ENCODE data around the gene PDGFRB.

Gene PDGFRB

DNA sequence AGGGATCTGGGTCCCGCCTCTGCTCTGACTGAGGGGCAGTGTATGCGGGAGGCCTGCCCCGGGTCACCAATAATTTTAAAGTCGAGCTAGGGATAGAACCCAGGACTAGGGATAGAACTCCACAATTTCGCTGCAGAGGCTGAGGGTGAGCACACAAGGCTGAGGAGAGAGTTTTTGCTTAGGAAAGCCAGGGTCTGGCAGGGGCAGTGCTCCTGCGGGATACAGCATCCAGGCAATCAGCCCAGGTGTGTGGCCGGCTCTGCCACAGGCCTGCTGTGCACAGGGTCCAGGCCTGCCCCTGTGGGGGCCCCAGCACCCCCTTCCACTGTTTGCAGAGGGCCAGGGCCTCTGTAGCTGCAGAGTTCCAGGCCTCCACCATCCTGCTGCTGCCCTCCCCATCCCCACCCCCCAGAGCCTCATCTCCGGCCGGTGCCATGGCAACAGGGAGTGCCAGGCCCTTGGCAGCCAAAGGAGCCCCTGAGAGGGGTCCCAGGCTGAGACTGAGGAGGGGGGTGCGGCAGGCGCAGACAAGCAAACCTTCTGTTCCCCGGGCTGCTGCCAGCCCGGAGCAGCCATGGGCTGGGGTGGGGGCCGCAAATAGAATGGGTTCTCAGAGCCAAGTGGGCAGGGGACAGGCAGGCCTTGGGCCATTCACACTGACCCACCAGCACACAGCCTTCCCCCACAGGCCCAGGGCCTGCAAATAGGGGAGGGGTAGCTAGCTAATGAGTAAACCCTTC is 8.6 kb downstream of the PDGFRB start:
- DNase-seq (ENCODE audit: low read depth in 2 of 3, low spot score in 1 of 3): no peak

DNA sequence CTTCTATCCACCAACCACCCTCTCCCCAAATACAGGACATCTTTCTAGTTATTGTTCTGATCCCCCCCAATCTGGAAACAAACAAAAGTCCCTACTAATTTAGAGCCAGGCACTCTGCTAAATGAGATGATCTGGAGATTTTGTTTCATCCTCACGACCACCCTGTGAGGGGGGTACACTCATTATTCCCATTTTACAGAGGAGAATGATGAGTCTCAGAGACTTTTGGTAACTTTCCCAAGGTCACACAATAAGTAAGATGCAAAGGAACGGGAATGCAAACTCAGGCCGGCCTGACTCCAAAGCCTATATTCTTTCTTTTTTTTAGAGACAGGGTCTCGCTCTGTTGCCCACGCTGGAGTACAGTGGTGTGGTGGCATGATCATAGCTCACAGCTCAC is 9.4 kb downstream of the PDGFRB start:
- no peak for DNase-seq (ENCODE audit: low read depth in 2 of 3, low spot score in 1 of 3)

DNA sequence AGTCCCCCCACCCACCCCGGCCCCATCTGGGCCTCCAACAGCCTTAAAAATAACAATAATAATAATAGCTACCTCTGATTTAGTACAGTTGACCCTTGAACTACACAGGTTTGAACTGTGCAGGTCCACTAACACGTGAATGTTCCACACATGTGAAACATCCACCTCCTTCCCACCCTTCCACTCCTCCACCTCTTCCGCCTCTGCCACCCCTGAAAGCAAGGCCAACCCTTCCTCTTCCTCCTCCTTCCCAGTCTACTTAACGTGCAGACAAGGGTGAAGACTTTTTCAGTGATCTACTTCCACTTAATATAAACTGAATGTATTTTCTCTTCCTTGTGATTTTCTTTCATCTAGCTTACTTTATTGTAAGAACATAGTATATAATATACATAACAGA is 10.8 kb downstream of the PDGFRB start:
- no peak for DNase-seq (ENCODE audit: low read depth in 2 of 3, low spot score in 1 of 3)

DNA sequence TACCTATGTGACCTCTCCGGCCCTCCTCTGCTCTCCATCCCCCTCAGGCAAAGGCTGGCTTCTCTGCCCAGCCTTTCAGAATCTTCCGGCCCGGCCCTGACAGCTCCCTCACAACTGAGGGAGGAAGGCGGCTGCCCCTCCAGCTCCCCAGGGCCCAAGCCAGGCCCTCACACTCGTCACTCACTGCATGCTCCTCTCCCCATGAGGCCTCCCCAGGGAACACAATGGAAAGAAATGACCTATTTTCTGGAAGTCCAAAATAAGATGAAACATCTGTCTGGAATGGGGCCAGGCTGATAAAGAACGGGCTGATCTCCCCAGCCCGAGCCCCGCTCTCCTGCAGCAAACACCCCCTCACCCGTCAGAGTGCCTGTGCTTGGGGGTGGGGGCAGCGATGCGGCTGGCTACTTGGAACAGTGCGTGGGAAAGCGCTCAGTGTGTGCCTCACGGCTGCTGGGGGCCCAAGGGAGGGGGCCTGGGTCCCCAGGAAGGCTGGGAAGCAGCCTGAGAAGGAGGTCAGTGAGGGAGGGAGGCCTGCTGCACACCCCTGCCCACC is 11.3 kb downstream of the PDGFRB start:
- no peak for DNase-seq (ENCODE audit: low read depth in 2 of 3, low spot score in 1 of 3)

DNA sequence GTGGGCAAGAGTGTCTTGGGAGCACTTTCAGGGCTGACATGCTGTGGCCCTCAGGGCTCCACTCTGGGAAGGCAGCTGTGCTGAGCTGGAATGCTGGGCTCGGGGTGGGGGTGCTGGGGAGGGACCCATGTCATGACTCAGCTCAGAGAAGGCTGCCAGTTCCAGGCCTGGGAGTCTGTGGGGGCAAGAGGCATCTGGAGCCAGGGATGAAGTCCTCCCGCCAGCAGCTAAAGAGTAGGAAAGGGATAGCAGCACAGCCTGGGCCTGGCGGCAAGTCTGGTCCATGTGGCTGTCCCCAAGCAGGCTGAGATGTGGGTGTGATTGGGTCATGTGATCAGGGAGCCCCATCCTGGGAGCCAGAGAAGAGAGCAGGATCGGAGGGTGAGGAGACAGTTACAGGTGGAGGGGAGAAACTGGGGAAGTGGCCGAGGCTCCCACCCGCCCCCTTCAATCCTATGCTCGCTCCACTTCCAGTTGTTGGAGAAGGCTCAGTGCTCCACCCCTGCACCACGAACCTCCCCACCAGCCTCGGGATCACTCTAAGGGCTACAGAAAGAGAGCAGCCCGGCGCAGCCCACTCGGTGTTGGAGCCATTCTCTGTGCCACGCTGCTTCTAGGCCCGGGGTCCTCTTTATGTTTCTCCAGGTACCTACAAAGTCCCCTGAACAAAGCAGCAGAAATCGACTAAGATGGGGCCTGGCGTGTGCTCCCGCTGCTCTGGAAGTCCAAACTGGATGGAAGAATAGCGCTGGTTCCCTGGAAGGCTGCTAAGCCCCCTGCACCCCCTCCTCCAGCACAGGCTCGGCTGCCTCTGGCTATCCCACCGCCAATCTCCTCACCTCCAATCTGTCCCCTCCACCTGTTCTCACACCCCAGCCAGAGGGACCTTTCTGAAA is 12.0 kb downstream of the PDGFRB start:
- DNase-seq (ENCODE audit: low read depth in 2 of 3, low spot score in 1 of 3): no peak

DNA sequence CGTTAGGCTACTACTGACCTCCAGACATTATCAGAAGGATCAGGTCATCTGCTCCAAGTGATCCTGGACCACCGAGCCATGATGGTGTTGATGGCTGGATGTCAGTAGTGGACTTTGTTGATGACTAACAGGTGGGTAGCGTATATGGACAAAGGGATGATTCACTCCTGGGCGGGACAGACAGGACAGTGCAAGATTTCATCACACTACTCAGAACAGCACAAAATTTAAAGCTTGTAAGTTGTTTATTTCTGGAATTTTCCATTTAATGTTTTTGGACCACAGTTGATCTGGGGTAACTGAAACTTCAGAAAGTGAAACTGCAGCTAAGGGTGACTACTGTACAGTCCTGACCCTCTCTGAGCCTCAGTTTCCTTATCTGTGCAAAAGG is 12.7 kb downstream of the PDGFRB start:
- DNase-seq (ENCODE audit: low read depth in 2 of 3, low spot score in 1 of 3): no peak

DNA sequence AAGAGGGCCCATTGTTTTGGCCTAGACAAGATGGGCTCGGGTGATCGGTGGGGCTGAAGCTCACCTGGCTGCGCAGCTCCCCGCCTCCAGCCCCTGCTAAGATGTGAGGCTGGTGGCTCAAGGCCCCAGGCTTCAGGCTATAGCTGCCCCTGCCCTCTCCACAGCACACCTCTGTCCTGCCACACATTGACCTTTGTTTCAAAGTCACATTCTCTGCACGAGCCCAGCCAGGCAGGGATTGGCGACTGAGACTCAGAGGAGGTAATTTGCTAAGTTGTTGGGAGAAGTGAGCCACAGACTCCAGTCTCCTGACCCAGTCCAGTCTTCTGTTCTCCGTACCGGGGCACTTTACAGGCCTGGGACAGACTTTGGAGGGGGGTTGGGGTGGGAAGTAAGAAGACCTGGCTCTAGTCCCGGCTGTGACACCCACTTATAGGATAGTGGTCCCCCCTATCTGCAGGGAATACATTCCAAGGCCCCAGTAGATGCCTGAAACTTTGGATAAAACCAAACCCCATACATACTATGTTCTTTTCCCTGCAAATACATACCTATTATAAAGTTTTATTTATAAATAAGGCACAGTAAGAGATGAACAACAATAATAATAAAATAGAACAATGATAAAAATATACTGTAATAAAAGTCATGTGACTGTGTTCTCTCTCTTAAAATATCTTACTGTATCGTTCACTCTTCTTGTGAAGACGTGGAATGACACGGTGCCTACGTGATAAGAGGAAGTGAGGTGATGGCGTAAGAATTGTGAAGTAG is 13.3 kb downstream of the PDGFRB start:
- no peak for DNase-seq (ENCODE audit: low read depth in 2 of 3, low spot score in 1 of 3)

DNA sequence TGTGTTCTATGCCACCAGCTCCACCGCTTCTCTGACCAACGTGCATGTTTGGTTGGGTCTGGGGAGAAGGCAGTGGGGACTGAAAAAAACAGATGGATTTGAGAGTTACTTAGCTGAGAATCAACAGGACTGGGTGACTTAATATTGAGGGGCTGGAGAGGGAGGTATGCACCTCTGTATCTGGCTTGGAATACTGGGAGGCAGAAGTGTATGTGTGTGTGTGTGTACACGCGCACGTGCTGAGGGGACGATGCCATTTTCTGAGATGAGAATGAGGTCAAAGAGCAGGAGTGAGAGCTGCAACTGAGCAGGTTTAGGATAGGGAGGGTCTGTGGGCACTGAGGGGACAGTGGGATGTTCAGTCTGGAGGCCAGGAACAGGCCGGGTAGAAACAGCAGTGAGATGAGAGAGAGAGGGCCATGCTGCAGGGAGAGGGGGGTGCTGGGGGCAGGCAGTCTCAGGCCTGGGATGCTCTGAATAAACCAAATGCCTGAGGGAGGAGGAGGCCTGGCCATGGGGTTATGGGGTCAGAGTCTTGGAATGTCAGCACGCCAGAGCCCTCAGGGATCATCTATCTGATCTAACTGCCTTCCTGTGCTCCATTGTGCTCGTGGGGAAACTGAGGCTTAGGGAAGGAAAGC is 14.0 kb downstream of the PDGFRB start:
- no peak for DNase-seq (ENCODE audit: low read depth in 2 of 3, low spot score in 1 of 3)

DNA sequence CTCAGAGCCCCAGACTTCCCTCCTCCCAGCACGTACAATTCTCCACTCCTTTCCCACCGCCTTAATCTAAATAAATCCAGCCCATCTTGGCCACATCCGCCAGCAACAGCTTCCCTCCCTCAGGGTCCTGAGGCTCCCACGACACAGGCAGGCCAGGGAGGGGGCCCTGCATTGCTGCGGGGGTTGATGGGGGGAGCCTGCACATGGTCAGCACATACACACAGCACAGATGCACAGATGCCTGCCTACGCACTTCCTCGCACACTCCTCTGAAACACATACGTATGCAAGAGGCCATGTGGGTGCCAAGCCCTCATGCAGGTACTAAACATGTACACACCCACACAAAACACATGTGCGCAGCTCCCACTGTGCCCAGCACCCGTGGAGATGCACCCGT is 14.8 kb downstream of the PDGFRB start:
- no peak for DNase-seq (ENCODE audit: low read depth in 2 of 3, low spot score in 1 of 3)

DNA sequence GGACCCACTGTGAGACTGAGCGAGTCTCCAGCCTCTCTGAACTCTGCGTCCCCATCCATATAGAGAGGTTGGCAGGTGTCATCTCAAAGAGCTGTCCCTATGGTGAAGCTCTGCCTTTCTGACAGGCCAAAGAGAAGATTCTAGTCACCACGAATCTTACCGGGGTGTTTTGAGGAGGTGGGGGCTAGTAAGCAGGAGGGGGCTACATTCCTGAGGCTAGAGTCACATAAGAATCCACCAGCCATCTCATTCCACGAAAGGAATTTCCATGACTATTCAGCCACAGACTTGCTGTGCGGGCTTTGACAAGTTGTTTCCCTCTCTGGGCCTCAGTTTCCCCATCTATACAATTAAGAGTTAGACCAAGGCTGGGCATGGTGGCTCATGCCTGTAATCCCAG is 16.3 kb downstream of the PDGFRB start:
- no peak for DNase-seq (ENCODE audit: low read depth in 2 of 3, low spot score in 1 of 3)

DNA sequence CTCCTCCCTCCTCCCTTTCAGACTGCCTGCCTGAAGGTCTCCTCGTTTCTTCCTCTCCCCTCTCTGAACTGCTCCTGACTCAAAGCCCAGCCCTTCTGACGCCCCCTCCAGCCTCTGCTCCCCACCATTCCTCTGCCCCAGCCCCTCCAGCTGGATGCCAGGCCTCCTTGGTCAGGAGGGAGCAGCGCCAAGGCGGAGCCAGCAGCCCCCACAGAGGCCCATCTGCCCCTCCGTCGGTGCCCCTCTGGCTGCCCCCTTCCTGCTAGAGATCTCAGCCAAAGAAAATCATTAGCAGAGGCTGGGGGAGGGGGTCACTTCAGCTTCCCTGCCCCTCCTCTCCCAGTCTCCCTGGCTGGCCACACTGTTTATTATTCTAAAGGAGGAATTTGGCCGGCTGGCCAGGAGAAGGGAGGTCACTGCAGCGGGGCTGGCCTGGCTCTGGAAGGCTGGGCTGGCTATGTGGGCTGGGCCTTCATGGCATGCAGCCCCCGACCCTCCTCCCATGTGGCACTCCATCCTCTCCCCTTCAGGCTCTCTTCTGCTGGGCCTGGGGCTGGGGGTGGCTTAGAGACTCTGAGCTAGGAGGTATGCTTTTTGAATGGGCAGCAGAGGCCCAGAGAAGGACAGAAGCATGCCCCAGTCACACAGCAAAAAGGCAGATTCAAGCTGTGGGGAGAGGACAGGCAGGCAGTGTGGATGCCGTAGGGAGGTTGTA is 16.9 kb downstream of the PDGFRB start:
- no peak for DNase-seq (ENCODE audit: low read depth in 2 of 3, low spot score in 1 of 3)

DNA sequence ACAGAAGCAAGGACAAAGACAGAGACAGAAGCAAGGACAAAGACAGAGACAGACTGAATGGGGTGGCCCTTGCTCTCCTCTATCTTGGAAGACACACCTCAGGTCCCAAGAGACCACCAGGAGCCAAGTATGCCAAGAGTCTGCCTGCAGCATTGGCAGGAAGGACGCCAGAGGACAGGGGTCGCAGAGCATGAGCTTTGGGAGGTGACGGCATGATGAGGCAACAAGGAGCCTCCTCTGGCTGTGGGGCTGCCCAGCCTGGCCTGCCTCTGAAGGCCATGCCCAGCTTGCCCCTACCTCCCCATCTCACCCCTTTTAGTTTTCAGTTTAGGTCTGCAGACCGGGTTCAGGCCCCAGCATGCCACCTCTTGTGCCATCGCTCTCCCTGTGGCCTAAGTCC is 17.6 kb downstream of the PDGFRB start:
- no peak for DNase-seq (ENCODE audit: low read depth in 2 of 3, low spot score in 1 of 3)

DNA sequence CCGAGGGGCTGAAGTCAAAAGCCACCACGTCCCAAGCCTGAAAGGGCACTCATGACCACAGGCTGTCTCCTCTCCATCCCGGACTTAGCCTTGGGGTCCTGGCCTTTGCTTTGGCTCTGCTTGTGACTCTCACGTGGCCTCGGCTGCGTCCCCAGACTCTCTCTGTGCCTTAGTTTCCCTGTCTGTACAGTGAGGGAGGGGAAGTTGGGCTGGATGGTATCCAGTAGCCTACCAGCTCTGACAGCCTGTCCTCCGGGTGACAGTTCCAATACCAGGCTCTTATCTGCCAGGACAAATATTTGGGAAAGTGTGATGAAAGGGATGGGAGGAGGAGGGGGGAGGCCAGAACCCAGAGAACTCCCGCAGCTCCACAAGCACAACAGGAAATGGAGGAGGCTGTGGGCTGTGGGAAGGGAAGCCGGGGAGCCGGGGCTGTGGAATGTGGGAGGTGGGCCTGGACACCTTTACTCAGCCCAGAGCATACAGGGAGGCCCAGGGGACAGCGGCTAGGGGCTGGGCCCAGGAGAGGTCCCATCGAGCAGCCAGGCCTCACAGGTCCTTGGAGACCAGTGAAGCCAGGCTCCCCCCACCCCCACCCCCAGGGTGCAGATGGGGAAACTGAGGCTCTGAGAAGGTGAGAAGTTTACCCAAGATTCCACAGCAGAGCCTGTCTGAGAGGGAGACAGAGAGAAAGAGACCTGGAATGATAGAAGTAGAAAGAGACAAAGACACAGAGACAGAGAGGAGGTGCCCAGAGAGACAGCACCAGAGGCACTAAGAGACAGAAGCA is 18.3 kb downstream of the PDGFRB start:
- no peak for DNase-seq (ENCODE audit: low read depth in 2 of 3, low spot score in 1 of 3)

DNA sequence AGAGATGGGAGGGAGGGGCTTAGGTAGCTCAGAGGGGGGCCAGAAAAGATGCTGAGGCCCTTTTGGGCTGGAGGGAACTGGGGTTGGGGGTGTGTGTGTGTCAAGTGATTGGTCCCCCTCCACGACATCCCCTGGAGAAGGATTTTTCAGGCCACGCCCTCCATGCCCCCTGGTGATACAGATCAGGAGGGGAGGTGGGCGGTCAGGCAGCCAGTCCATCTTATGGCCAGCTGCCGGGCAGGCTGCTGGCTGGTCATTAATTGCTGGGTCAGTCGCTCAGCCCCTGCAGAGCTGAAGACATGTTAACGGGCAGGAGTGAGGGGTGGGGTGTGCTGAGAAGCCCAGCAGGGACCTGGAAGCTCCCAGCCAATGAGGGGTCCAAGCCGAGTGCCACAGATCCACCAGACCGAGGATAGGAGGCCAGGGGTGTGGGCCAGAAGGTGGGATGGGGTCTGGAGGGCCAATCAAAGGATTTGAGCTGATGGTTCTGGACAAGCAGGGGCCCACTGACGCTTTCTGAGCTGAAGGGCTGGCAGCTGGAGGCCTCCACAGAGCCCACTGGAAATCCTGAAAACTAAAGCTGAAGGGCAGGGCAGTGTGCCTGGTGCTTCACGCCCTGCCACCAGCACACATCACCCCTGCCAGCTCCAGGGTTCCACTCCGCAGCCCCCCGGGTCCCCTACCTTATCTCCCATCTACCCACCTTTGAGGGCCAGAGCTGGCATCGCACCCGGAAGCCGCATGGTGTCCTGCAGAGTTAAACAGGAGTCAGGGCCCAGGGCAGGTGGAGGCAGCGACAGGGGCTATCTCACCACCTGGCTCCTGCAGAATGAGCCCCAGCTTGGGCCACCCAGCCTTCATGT is 19.1 kb downstream of the PDGFRB start:
- no peak for DNase-seq (ENCODE audit: low read depth in 2 of 3, low spot score in 1 of 3)

DNA sequence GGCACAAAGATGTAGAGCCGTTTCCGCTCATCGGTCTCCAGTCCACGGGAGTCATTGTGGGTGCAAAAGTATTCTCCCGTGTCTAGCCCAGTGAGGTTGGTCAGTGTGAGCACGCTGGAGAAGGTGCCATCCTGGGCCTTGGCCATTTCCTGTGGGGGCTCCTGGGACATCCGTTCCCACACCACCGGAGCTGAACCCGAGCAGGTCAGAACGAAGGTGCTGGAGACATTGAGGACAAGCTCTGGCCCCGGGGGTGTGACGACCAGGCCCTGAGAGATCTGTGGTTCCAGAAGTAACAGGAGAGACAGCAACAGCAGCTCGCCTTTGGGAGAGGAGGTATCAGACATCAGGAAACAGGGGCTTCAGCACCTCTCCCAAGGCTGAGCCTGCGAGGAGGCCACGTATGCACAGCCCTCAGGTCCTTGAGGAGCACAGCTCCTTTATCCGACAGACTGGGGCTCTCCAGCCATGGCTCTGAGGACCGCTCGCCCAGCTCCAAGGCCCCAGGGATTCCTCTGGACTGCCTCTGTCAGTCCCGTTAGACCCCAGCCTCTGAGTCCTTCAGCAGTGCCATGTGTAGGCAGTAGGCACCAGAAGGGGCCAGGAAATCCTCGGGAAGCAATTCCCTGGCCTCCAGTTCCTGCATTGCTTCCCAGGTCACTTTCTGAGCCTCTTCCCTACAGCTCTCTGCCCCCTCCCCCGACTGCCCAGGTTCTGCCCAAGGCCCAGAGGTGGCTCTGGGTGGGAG is 19.9 kb downstream of the PDGFRB start:
- no peak for DNase-seq (ENCODE audit: low read depth in 2 of 3, low spot score in 1 of 3)

DNA sequence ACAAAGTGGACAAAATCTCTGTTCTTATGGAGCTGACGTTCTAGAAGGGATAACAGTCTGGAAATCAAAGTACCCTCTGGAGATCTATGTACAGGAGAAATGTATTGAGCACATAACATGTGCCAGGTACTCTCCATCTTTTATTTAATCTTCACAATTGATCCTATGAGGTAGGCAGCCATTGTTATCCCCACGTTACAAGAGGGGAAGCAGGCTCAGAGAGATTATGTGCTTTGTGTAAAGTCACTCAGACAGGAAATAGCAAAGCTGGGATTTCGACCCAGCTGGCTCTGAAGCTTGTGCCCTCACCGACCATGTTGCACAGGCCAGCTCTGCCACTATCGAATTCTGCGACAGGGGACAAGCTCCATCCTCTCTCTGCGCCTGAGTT is 21.5 kb downstream of the PDGFRB start:
- no peak for DNase-seq (ENCODE audit: low read depth in 2 of 3, low spot score in 1 of 3)

DNA sequence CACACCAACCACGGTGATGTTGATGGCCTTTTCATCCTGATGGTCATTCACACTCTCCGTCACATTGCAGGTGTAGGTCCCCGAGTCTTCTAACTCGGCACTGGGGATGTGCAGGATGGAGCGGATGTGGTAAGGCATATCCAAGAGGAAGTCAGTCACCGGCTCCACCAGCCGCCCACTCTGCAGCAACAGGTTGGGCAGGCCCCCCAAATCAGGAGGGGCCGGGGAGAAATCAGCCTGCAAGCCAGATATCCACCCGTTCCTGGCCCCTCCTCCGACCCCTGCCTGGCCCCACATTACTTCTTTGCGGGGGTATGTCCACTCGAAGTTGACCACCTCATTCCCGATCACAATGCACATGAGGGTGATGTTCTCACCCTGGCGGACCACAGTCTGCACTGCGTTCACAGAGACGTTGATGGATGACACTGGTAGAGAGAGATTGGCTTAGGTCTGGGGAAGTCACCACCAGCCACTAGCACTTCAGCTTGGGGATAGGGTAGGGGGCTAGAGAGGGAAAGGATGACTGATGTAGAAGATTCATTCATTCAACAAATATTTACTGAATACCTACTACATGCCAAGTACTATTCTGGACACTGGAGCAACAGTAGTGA is 22.0 kb downstream of the PDGFRB start:
- no peak for DNase-seq (ENCODE audit: low read depth in 2 of 3, low spot score in 1 of 3)

DNA sequence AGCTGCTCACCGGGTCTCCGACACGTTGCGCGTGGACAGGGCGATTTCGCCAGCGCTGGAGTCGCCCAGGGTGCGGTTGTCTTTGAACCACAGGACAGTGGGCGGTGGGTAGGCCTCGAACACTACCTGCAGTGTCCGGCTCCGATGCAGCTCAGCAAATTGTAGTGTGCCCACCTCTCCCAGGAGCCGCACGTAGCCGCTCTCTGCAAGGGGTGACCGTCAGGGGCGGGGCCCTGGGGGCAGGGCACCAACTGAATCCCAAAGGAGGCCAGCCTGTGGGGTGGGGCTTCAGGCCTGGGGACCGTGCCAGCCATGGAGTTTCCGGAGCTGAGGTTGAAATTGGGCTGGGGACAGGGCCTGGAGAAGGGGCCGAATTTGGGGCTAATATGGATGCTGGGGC is 22.9 kb downstream of the PDGFRB start:
- DNase-seq (ENCODE audit: low read depth in 2 of 3, low spot score in 1 of 3): no peak
